Measurements from ENCODE around the gene SSR4.

The SSR4 gene

DNA sequence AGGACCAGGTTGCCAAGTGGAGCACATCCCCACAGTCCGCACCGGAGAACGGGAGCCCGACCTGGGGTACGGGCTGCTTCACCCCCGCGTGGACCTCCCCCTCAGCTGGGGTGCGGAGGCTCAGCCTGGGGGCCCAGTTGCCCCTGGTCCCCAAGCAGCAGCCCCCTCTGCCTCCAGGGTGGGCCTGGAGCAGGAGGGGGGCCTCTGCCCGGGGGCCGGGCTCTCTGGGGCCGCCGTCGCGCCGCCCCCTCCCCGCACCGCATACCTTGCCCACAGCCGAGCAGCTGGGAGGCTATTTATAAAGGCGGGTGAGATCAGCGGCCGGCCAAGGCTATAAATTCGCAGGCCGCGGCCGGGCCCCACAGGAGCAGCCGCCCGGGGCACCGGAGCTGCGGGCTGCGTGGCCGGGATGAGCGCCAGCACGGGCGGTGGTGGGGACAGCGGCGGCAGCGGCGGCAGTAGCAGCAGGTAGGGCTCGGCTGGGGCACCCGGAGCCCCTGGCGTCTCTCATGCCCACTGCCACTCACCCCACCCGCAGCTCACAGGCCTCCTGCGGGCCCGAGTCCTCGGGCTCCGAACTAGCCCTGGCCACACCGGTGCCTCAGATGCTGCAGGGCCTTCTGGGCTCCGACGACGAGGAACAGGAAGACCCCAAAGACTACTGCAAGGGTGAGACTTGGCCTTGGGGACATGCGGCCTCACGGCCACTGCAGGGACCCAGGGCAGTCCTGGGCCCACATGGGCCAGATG is 13.6 kb upstream of the SSR4 start, which contains the start of gene SRPK3:
TSS of gene SRPK3 (plus strand) at position 364 of the 750 bp plus-strand sequence. CDS start at position 410, 46 bp downstream.
- no peak for DNase-seq (ENCODE audit: low read depth in 2 of 2, low spot score in 1 of 2)

DNA sequence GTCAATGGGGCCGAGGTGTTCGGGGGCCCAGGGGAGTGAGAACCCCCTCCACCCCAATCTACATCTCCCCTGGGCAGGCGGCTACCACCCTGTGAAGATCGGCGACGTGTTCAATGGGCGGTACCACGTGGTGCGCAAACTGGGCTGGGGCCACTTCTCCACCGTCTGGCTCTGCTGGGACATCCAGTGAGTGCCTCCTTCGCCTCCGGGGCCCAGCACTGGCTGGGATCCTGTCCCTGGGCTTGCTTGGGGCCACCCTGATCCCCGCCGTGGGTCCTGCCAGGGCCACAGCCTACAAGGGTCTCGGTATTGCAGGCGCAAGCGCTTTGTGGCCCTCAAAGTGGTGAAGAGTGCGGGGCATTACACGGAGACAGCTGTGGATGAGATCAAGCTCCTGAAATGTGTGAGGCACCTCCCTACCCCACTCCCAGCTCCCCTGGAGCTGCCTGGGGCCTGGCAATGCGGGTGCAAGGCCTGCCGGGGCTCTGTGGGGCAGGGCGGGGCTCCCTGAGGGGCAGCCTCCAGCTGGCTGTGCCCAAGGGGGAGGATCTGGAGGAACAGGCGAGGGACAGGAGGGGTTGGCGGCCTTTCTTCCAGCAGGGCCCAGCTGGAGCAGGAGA is 12.9 kb upstream of the SSR4 start:
- no peak for DNase-seq (ENCODE audit: low read depth in 2 of 2, low spot score in 1 of 2)

GRCh38 chrX:153782313-153782712 is 12.2 kb upstream of the SSR4 start:
- DNase-seq (ENCODE audit: low read depth in 2 of 2, low spot score in 1 of 2) = no peak

- no peak for DNase-seq (ENCODE audit: low read depth in 2 of 2, low spot score in 1 of 2)
These were observed 11.6 kb upstream of the SSR4 start for GRCh38 chrX:153782871-153783270.

DNA sequence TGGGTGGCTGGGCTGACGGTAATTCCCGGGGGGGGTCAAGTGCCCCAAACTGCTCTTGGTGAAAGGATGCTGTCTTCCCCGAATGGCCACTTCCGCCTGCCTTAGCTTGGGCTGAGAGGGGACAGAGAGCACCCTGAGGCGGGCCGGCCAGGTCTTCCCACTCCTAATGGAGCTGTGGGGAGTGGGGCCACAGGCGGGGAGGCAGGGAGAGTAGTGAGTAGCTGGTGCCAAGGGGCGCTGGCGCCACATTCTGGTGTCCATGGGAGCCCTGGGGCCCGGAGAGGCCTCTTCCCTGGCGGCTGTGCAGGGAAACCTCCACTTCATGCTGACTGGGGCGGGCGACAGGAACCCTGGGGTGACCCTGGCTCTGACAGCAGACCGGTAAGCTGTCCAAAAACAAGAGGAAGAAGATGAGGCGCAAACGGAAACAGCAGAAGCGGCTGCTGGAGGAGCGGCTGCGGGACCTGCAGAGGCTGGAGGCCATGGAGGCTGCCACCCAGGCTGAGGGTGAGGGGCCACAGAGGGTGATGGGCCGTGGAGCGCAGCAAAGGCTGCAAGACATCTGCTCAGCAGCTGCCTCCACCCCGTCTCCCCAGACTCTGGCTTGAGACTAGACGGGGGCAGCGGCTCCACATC is 11.0 kb upstream of the SSR4 start:
- no peak for DNase-seq (ENCODE audit: low read depth in 2 of 2, low spot score in 1 of 2)

GRCh38 chrX:153784325-153784967 is 10.0 kb upstream of the SSR4 start:
- DNase-seq (ENCODE audit: low read depth in 2 of 2, low spot score in 1 of 2) = no peak

DNA sequence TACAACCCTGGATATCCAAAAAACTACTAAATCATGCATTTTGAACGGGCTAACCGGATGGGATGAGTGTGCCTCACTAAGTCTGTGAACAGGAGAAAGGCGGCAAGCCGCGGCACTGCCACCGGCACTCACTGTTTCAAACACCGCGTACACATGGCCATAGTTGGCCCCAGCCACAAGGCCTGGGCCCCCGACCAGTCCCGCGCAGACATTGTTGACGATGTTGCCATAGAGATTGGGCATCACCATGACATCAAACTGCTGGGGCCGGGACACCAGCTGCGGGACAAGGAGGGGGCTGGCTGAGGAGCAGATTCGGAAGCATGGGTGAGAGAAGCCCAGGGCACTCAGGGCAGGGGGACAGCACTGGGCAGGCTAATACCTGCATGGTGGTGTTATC is 7.8 kb upstream of the SSR4 start:
- no peak for DNase-seq (ENCODE audit: low read depth in 2 of 2, low spot score in 1 of 2)

DNA sequence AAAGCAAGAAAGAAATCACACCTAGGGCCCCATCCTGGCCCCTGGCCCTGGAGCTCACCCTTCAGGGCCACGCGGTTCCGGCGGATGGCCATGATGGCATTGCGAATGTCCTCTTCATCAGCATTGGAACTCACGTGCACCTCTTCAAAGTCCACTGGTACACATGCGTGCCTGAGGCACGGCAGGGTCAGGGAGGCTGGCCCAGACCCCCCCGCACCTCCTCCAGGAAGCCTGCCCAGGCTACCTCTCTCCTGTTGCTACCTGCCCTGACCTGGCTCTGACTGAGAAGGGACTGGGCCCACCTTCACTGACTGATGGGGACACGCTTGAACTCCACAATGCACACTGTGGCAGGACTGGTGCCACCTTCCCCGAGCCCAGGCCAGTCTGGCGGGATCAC is 4.8 kb upstream of the SSR4 start:
- DNase-seq (ENCODE audit: low read depth in 2 of 2, low spot score in 1 of 2) = no peak

- no peak for DNase-seq (ENCODE audit: low read depth in 2 of 2, low spot score in 1 of 2)
These were observed 3.2 kb upstream of the SSR4 start for GRCh38 chrX:153791104-153791852.

DNA sequence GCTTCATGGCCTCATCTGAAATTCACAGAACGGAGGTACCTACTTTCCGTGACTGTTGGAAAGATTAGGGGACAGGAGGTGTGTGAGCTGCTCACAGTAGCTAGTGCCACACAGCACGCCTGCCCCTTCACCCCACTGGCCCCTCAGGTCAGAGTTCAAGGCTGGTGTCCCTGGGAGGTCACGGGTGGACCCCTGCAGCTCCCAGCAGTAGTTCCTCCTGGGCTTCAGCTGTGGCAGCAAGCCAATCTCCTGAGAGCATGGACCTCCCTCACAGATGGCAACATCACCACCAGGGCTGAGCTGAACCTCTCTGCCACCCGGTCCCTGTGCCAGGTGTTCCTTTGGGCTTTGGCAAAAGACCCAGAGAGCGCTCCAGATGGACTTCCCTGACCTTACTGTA is 2.1 kb upstream of the SSR4 start:
- DNase-seq (ENCODE audit: low read depth in 2 of 2, low spot score in 1 of 2) = no peak

DNA sequence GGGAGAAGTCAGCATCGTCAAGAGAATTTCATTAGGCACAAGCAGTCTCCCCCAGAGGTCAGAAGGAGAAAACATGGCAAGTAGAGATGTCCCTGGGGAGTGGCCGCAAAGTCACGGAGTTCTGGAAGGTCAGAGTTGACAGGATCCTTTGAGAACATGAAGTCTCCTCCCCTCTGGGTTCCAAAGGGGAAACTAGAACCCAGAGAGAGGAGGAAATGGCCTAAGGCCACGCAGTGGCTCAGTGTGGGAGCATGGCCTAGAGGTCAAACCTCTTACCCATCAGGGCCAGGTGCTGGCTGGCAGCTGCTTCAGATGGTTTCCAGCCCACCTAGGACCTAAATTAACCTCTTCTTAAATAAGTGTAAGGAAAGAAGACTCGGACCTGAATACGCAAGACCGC is 1.2 kb upstream of the SSR4 start:
- no peak for DNase-seq (ENCODE audit: low read depth in 2 of 2, low spot score in 1 of 2)

DNA sequence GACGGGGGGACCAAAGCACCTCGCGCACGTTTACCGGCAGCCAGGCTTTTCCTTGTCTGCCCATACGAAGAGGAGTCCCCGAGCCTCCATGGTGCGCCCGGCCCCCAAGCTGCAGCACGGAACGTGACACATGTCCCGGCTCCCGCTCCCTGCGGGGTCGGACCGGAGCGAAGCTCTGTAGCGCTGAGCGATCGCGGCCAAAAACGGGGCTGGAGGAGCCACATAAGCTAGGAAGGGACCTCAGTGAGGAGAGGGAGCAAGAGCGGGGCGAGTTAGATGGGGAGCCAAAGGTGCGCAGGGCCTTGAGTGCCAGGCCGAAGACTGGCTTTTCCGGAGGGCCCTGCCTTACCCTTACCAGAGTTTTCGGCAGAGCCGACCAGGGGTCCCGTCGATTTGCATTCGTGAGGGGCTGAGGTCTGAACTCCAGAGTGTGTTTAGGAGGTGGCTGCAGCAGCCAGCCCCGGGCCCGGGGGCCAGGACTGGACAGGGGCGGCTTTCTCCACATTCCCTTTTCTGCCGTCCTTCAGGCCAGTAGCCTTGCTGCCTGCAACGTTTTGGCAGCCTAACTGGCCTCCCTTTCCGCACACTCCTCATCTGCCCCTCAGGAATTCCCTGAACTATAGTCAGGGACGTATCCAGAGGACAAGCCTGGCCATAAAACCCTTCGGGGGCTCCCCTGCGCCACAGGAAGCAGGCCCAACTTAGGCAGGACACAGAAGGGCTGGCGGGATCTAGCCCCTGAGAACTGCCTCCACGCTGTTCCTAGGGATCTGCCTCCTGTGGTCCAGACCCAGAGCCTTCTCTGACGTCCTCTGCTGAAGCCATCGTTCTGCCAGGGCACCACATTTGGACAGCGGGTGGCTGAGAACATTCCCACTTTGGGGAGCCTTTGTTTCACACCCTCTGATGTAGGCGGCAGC is 689 bp downstream of the SSR4 start:
- DNase-seq (ENCODE audit: low read depth in 2 of 2, low spot score in 1 of 2) = peak in 1 of 2 donors; percentile 10

- no peak for DNase-seq (ENCODE audit: low read depth in 2 of 2, low spot score in 1 of 2)
These were observed 3.0 kb downstream of the SSR4 start for GRCh38 chrX:153797415-153798015.

DNA sequence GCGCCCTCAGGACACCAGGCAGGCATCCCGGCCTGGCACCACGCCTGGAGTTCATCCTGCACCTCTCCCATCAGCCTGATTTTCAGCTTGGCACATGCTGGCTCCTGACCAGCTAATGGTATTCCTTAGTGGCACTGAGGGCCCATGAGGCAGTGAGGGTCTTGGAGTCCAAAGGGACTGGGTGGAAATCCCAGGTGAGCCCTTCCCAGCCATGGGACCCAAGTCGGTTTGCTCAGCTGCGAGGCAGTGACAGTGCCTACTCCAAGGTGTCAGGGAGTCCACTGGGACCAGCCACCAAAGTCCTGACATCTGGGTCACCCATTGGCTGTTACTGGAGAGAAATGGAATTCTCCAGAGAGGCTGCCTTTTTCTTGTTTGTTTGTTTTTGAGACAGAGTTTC is 4.9 kb downstream of the SSR4 start:
- no peak for DNase-seq (ENCODE audit: low read depth in 2 of 2, low spot score in 1 of 2)

- no peak for DNase-seq (ENCODE audit: low read depth in 2 of 2, low spot score in 1 of 2)
These were observed 5.8 kb downstream of the SSR4 start for GRCh38 chrX:153800177-153800722.

DNA sequence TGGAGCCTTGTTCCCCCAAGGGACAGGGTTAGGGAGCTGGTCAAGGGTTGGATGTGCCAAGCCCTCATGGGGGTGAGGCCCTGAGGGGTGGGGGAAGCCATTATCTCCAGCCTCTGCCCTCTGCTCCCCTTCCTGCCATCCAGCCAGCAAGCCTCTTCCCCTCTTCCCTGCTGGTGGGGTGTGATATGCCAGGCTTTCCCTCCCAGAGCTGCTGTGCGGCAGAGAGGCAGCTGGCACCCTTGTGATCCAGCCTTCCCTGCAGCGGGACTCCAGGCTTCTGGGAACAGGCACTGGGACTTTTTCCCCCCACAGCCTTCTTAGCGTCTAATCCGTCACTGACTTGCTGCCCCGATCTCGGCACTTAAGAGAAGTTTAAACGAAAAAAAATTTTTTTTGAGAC is 6.3 kb downstream of the SSR4 start:
- DNase-seq (ENCODE audit: low read depth in 2 of 2, low spot score in 1 of 2) = no peak

DNA sequence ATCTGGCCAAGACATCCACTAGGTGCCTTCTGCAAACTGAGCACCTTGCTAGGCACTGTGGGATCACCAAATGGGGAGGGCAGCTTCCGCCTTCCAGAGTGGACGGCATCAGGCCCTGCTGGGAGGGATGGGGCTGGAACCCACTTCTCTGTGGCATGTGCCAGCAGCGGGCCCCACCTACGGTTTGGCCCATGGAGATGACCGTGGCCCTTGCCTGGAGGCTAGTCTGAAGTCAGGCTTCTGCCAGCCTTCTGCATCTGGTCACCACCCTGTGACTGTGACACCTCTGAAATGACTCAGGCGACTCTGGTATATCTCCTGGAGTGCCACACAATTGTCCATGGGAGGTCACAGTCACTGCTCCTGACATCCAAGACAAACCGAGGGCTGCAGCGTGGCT is 7.2 kb downstream of the SSR4 start:
- no peak for DNase-seq (ENCODE audit: low read depth in 2 of 2, low spot score in 1 of 2)

DNA sequence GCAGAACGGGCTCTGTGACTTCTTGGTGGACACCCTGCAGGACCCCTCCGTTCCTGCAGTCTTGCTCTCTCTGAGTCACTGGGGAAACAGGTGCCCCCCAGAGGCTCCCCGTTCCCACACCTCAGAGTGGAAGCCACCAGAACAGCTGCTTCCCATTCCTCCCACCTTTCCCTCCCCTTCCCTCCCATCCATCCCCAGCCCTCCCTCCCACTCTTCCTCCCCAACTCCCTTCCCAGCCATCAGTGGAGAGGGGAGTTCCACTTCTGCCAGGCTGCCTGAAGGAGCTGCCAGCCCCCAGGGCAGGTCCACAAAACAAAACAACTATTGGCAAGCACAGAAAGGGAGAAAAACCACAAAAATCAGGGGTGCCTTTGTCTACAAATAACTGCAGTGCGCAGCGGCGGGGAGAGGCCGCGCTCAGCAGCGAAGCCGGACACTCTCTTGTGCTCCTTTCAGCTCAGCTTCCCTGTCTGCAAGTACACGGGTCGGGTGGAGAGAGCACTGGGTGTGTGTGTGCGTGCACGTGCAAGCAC is 8.1 kb downstream of the SSR4 start:
- no peak for DNase-seq (ENCODE audit: low read depth in 2 of 2, low spot score in 1 of 2)

Measured in stimulated activated CD8-positive, alpha-beta memory T cell treated with anti-CD3 and anti-CD28 coated beads, Interleukin-4, amount 100 ng/mL, for 4 hours (primary cell).